ENCODE results near the gene CHAT.

DNA sequence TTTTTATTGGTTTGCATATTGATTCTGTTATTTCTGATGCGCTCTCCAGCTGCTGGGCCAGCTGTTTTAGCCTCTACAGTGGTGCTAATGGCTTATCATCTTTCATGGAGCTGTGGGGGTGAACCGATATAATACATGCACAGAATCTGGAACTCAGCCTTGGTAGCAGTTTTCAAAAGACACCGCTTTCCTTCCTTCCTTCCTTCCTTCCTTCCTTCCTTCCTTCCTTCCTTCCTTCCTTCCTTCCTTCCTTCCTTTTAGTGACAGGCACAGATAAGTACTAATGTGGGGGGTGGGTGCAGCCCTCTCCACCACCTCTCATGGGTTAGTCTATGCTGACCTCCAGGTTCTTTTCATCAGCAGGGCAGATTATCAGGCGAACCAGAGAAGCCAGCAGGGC lies 33.7 kb downstream of the CHAT start:
- TF ChIP-seq, protein P1, sequence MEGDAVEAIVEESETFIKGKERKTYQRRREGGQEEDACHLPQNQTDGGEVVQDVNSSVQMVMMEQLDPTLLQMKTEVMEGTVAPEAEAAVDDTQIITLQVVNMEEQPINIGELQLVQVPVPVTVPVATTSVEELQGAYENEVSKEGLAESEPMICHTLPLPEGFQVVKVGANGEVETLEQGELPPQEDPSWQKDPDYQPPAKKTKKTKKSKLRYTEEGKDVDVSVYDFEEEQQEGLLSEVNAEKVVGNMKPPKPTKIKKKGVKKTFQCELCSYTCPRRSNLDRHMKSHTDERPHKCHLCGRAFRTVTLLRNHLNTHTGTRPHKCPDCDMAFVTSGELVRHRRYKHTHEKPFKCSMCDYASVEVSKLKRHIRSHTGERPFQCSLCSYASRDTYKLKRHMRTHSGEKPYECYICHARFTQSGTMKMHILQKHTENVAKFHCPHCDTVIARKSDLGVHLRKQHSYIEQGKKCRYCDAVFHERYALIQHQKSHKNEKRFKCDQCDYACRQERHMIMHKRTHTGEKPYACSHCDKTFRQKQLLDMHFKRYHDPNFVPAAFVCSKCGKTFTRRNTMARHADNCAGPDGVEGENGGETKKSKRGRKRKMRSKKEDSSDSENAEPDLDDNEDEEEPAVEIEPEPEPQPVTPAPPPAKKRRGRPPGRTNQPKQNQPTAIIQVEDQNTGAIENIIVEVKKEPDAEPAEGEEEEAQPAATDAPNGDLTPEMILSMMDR (IDR thresholded peaks at IDR 0.05), result no peak
- TF ChIP-seq JUN (IDR thresholded peaks at IDR 0.05) (no peak), RNF2 (IDR thresholded peaks at IDR 0.05; ENCODE audit: borderline replicate concordance, low read depth) (no peak), MAFK (IDR thresholded peaks at IDR 0.05; ENCODE audit: partially characterized antibody) (no peak), POLR2A (IDR thresholded peaks at IDR 0.05; ENCODE audit: low read length) (no peak), CHD2 (IDR thresholded peaks at IDR 0.05; ENCODE audit: low read length, partially characterized antibody) (no peak), HEYL (CRISPR knock-in tag; IDR thresholded peaks at IDR 0.05) (no peak), POLR2AphosphoS2 (conservative IDR thresholded peaks at IDR 0.05; ENCODE audit: low read length) (no peak), RAD21 (conservative IDR thresholded peaks at IDR 0.05 in 1 of 2, IDR thresholded peaks at IDR 0.05 in 1 of 2) (no peak)
- TF ChIP-seq, protein P2, sequence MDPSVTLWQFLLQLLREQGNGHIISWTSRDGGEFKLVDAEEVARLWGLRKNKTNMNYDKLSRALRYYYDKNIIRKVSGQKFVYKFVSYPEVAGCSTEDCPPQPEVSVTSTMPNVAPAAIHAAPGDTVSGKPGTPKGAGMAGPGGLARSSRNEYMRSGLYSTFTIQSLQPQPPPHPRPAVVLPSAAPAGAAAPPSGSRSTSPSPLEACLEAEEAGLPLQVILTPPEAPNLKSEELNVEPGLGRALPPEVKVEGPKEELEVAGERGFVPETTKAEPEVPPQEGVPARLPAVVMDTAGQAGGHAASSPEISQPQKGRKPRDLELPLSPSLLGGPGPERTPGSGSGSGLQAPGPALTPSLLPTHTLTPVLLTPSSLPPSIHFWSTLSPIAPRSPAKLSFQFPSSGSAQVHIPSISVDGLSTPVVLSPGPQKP (IDR thresholded peaks at IDR 0.05; ENCODE audit: low read depth, low read length), result no peak
- TF ChIP-seq, protein P3, sequence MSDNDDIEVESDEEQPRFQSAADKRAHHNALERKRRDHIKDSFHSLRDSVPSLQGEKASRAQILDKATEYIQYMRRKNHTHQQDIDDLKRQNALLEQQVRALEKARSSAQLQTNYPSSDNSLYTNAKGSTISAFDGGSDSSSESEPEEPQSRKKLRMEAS (IDR thresholded peaks at IDR 0.05), result no peak
- TF ChIP-seq, protein P4, sequence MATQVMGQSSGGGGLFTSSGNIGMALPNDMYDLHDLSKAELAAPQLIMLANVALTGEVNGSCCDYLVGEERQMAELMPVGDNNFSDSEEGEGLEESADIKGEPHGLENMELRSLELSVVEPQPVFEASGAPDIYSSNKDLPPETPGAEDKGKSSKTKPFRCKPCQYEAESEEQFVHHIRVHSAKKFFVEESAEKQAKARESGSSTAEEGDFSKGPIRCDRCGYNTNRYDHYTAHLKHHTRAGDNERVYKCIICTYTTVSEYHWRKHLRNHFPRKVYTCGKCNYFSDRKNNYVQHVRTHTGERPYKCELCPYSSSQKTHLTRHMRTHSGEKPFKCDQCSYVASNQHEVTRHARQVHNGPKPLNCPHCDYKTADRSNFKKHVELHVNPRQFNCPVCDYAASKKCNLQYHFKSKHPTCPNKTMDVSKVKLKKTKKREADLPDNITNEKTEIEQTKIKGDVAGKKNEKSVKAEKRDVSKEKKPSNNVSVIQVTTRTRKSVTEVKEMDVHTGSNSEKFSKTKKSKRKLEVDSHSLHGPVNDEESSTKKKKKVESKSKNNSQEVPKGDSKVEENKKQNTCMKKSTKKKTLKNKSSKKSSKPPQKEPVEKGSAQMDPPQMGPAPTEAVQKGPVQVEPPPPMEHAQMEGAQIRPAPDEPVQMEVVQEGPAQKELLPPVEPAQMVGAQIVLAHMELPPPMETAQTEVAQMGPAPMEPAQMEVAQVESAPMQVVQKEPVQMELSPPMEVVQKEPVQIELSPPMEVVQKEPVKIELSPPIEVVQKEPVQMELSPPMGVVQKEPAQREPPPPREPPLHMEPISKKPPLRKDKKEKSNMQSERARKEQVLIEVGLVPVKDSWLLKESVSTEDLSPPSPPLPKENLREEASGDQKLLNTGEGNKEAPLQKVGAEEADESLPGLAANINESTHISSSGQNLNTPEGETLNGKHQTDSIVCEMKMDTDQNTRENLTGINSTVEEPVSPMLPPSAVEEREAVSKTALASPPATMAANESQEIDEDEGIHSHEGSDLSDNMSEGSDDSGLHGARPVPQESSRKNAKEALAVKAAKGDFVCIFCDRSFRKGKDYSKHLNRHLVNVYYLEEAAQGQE (IDR thresholded peaks at IDR 0.05), result no peak
- TF ChIP-seq, protein P5, sequence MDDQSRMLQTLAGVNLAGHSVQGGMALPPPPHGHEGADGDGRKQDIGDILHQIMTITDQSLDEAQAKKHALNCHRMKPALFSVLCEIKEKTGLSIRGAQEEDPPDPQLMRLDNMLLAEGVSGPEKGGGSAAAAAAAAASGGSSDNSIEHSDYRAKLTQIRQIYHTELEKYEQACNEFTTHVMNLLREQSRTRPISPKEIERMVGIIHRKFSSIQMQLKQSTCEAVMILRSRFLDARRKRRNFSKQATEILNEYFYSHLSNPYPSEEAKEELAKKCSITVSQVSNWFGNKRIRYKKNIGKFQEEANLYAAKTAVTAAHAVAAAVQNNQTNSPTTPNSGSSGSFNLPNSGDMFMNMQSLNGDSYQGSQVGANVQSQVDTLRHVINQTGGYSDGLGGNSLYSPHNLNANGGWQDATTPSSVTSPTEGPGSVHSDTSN (IDR thresholded peaks at IDR 0.05), result no peak
- TF ChIP-seq, protein P6, sequence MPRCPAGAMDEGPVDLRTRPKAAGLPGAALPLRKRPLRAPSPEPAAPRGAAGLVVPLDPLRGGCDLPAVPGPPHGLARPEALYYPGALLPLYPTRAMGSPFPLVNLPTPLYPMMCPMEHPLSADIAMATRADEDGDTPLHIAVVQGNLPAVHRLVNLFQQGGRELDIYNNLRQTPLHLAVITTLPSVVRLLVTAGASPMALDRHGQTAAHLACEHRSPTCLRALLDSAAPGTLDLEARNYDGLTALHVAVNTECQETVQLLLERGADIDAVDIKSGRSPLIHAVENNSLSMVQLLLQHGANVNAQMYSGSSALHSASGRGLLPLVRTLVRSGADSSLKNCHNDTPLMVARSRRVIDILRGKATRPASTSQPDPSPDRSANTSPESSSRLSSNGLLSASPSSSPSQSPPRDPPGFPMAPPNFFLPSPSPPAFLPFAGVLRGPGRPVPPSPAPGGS (IDR thresholded peaks at IDR 0.05), result no peak

Data from A549 (cell line).